Measurements from ENCODE around the gene CLPX.
"Not testable (repeated sequence)": the region's sequence is repeated elsewhere in the genome, so short reads cannot be mapped to it uniquely, and the experiment has no call there.

The CLPX gene

GRCh38 chr15:65138631-65139030, 46.5 kb downstream of the CLPX start:
- H3K36me3 Mint-ChIP-seq (ENCODE audit: insufficient read depth); H3K4me3 Mint-ChIP-seq; DNase-seq (ENCODE audit: low spot score in 2 of 2); H3K9me3 Mint-ChIP-seq; H3K4me1 Mint-ChIP-seq; H3K27me3 Mint-ChIP-seq; ATAC-seq (replicated peaks; ENCODE audit: extremely low read depth, poor library complexity, severe bottlenecking); H3K27ac Mint-ChIP-seq (ENCODE audit: low read depth): not testable (repeated sequence)

DNA sequence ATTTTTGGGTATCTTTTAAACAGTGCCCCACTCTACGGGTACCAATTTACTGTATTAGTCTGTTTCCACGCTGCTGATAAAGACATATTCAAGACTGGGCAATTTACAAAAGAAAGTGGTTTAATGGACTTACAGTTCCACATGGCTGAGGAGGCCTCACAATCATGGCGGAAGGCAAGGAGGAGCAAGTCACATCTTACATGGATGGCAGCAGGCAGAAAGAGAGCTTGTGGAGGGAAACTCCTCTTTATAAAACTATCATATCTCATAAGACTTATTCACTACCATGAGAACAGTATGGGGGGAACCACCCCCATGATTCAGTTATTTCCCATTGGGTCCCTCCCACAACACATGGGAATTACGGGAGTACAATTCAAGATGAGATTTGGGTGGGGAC, 47.2 kb downstream of the CLPX start:
- not testable (repeated sequence) for H3K27me3 Mint-ChIP-seq; H3K36me3 Mint-ChIP-seq (ENCODE audit: insufficient read depth); H3K9me3 Mint-ChIP-seq; ATAC-seq (replicated peaks; ENCODE audit: extremely low read depth, poor library complexity, severe bottlenecking); H3K4me3 Mint-ChIP-seq; H3K4me1 Mint-ChIP-seq; DNase-seq (ENCODE audit: low spot score in 2 of 2); H3K27ac Mint-ChIP-seq (ENCODE audit: low read depth)

DNA sequence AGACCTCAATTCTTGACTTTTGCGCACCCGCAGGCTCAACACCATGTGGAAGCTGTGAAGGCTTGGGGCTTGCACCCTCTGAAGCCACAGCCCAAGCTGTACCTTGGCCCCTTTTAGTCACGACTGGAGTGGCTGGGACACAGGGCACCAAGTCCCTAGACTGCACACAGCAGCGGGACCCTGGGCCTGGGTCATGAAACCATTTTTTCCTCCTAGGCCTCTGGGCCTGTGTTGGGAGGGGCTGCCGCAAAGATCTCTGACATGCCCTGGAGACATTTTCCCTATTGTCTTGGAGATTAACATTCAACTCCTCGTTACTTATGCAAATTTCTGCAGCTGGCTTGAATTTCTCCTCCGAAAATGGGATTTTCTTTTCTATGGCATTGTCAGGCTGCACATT, 48.1 kb downstream of the CLPX start:
- Mint-ChIP-seq H3K4me1 (peaks cover 13% of the 10 kb centered on the region), H3K36me3 (ENCODE audit: insufficient read depth) (peaks cover 10% of the 10 kb centered on the region)
- ATAC-seq (replicated peaks; ENCODE audit: extremely low read depth, poor library complexity, severe bottlenecking); H3K27me3 Mint-ChIP-seq; DNase-seq (ENCODE audit: low spot score in 2 of 2); H3K27ac Mint-ChIP-seq (ENCODE audit: low read depth); H3K9me3 Mint-ChIP-seq; H3K4me3 Mint-ChIP-seq: not testable (repeated sequence)

- H3K36me3 Mint-ChIP-seq (ENCODE audit: insufficient read depth): peaks cover 12% of the 10 kb centered on the region
- peak overlapping the region; percentile 91 for H3K27ac Mint-ChIP-seq (ENCODE audit: low read depth)
- no peaks in the 10 kb centered on the region for H3K27me3 Mint-ChIP-seq
- ATAC-seq (replicated peaks; ENCODE audit: extremely low read depth, poor library complexity, severe bottlenecking) (no peak), DNase-seq (ENCODE audit: low spot score in 2 of 2) (no peak)
- H3K4me3 Mint-ChIP-seq: peak overlapping the region; percentile 89
- no peaks in the 10 kb centered on the region for H3K9me3 Mint-ChIP-seq
- peaks cover 28% of the 10 kb centered on the region for H3K4me1 Mint-ChIP-seq
Observed at GRCh38 chr15:65134538-65134937, 50.6 kb downstream of the CLPX start.

DNA sequence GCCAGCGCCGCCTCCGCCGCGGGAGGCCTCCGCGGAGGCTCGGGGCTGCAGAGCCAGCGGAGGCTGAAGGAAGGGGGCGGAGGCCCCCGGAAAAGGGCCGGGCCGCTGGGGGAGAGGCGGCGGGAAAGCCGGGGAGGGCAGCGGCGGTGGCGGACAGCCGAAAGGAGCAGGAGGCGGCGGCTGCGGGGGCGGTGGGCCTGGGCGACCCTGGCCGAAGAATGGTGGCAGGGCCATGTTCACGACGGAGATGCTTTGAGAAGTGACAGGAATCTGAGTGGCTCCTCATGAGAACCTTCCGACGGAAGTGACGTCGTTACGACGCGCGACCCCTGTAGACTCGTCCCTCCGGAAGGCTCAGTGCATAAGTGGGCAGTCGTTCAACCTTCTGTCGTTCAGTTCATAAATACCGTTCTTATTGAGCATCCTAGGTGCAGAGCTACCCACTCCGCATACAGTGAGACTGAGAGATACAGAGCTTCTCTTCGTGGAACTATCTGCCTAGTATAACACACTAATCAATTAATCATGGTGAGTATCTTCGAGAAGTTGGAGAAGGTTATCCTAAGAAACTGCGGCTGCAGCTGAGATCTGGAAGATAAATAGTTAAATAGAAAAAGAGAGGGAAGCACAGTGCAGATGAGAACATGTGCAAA, 51.5 kb downstream of the CLPX start, which contains the start of gene PDCD7:
Gene PDCD7, minus strand, starts transcription at position 261 of the 653 bp plus-strand sequence. Its CDS starts 27 bp downstream, at position 234.
- Mint-ChIP-seq H3K27me3 (no peaks in the 10 kb centered on the region), H3K36me3 (ENCODE audit: insufficient read depth) (peaks cover 18% of the 10 kb centered on the region), H3K9me3 (no peaks in the 10 kb centered on the region), H3K4me1 (peaks cover 33% of the 10 kb centered on the region), H3K27ac (ENCODE audit: low read depth) (peak within 1 kb of the TSS; percentile 91), H3K4me3 (peak within 1 kb of the TSS; percentile 89)
- ATAC-seq (replicated peaks; ENCODE audit: extremely low read depth, poor library complexity, severe bottlenecking): peak; percentile 97
- peak; percentile 60 to 74 for DNase-seq (ENCODE audit: low spot score in 2 of 2)

DNA sequence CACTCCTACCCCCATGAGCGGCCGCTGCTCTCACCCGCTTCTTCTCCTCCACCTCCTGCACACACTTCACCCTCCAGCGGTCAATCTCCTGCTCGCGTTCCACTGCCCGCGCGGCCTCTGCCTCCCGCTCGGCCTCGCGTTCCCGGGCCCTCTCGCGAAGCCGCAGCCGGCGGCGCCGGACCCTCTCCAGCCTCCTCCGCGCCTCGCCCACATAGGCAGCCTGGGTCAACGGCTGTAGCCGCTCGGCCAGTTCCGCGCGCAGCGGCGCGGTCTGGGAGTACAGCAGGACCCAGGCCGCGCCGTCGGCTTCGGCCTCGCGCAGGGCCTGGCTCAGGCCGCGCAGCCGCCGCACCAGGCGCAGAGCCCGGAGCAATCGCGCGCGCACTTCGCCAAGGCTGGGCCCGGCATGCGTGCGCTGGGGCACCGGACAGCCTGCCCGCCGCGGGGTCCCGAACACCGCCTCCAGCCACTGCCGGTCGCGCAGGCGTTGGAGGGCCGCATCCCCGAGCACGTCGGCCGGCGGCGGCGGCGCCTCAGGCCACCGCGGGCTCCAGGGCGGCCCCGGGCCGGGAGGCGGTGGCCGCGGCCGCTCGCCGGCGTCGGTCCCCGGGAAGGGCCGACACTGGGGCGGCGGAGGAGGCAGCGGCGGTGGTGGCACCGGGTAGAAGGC, 52.1 kb downstream of the CLPX start:
- DNase-seq (ENCODE audit: low spot score in 2 of 2): no peak
- no peaks in the 10 kb centered on the region for H3K9me3 Mint-ChIP-seq
- H3K36me3 Mint-ChIP-seq (ENCODE audit: insufficient read depth): peaks cover 24% of the 10 kb centered on the region
- peak overlapping the region; percentile 91 for H3K27ac Mint-ChIP-seq (ENCODE audit: low read depth)
- no peaks in the 10 kb centered on the region for H3K27me3 Mint-ChIP-seq
- peak; percentile 41 for ATAC-seq (replicated peaks; ENCODE audit: extremely low read depth, poor library complexity, severe bottlenecking)
- peaks cover 37% of the 10 kb centered on the region for H3K4me1 Mint-ChIP-seq
- peak overlapping the region; percentile 89 for H3K4me3 Mint-ChIP-seq

DNA sequence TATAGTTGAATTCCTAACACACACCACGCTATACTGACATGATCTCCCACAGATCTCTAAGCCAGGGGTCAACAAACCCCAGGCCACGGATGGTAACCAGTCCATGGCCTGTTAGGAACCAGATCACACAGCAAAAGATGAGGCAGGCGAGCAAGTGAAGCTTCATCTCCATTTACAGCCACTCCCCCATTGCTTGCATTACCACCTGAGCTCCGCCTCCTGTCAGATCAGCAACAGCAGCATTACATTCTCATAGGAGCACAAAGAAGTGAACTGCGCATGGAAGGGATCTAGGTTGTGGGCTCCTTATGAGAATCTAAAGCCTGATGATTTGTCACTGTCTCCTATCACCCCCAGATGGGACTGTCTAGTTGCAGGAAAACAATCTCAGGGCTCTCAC, 54.2 kb downstream of the CLPX start:
- peaks cover 39% of the 10 kb centered on the region for H3K36me3 Mint-ChIP-seq (ENCODE audit: insufficient read depth)
- ATAC-seq (replicated peaks; ENCODE audit: extremely low read depth, poor library complexity, severe bottlenecking) (no peak), DNase-seq (ENCODE audit: low spot score in 2 of 2) (no peak)
- H3K27ac Mint-ChIP-seq (ENCODE audit: low read depth): no peak overlapping the region
- H3K27me3 Mint-ChIP-seq: no peaks in the 10 kb centered on the region
- no peaks in the 10 kb centered on the region for H3K9me3 Mint-ChIP-seq
- H3K4me3 Mint-ChIP-seq: no peak overlapping the region
- peaks cover 43% of the 10 kb centered on the region for H3K4me1 Mint-ChIP-seq

DNA sequence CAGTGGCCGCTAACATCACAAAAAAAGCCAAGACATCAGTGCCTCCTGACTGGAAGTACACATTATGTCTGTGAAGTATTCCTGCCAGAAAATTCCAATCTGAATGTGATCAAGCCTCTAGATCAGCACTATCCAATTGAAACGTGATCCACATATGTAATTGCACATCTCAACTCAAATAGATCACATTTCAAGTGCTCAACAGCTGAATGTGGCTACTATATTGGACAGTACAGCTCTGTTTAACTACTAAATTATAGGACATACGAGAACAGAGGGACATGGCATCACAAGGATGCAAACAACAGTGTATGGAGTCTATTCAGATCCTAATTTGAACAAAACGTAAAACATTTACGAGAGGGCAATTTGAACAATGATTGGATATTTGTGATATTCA, 69.6 kb downstream of the CLPX start:
- no peak overlapping the region for H3K27ac Mint-ChIP-seq (ENCODE audit: low read depth)
- ATAC-seq (replicated peaks; ENCODE audit: extremely low read depth, poor library complexity, severe bottlenecking) (no peak), DNase-seq (ENCODE audit: low spot score in 2 of 2) (no peak)
- peaks cover 46% of the 10 kb centered on the region for H3K36me3 Mint-ChIP-seq (ENCODE audit: insufficient read depth)
- H3K27me3 Mint-ChIP-seq: no peaks in the 10 kb centered on the region
- peaks cover 7% of the 10 kb centered on the region for H3K4me1 Mint-ChIP-seq
- H3K4me3 Mint-ChIP-seq: no peak overlapping the region
- H3K9me3 Mint-ChIP-seq: no peaks in the 10 kb centered on the region

- H3K36me3 Mint-ChIP-seq (ENCODE audit: insufficient read depth): peaks cover 46% of the 10 kb centered on the region
- ATAC-seq (replicated peaks; ENCODE audit: extremely low read depth, poor library complexity, severe bottlenecking) (no peak), DNase-seq (ENCODE audit: low spot score in 2 of 2) (no peak)
- H3K27ac Mint-ChIP-seq (ENCODE audit: low read depth): no peak within 1 kb of the TSS
- H3K9me3 Mint-ChIP-seq: no peaks in the 10 kb centered on the region
- no peak within 1 kb of the TSS for H3K4me3 Mint-ChIP-seq
- H3K4me1 Mint-ChIP-seq: peaks cover 7% of the 10 kb centered on the region
- no peaks in the 10 kb centered on the region for H3K27me3 Mint-ChIP-seq
Observed at GRCh38 chr15:65115086-65115485, 70.1 kb downstream of the CLPX start, which contains the start of gene UBAP1L. UBAP1L (minus strand) TSS chr15:65115200; CDS start chr15:65106215, 8,985 bp downstream.

GRCh38 chr15:65110676-65111292, 74.4 kb downstream of the CLPX start:
- H3K27ac Mint-ChIP-seq (ENCODE audit: low read depth): no peak overlapping the region
- peaks cover 27% of the 10 kb centered on the region for H3K36me3 Mint-ChIP-seq (ENCODE audit: insufficient read depth)
- no peaks in the 10 kb centered on the region for H3K9me3 Mint-ChIP-seq
- no peak for DNase-seq (ENCODE audit: low spot score in 2 of 2)
- no peak for ATAC-seq (replicated peaks; ENCODE audit: extremely low read depth, poor library complexity, severe bottlenecking)
- H3K4me3 Mint-ChIP-seq: no peak overlapping the region
- H3K27me3 Mint-ChIP-seq: no peaks in the 10 kb centered on the region
- no peaks in the 10 kb centered on the region for H3K4me1 Mint-ChIP-seq

DNA sequence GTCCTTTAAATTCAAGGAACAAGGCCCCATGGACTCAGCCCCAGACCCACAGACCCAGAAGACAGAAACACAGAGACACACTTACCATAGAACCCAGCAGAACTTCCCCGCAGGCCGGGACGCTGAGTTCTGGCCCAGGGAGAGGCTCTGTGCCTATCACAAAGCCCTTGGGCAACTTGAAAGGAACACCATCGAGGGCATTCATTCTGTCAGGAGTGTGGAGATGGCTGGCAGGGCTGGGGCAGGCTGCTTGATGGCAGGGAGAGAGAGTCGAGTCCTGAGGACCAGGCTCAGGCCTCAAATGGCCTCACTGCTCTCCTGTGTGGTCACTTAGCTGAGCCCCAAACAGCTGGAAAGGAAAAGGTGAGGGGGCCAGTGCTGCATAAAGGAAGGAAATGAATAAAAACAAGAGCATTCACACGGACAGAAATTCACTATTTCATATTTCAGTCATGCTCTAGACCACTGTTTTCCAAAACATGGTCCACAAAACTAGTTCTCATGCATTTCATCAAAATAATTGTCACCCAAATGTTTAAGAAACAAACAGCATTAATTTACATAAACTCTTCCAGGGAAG, 79.0 kb downstream of the CLPX start:
- ATAC-seq (replicated peaks; ENCODE audit: extremely low read depth, poor library complexity, severe bottlenecking): no peak

DNA sequence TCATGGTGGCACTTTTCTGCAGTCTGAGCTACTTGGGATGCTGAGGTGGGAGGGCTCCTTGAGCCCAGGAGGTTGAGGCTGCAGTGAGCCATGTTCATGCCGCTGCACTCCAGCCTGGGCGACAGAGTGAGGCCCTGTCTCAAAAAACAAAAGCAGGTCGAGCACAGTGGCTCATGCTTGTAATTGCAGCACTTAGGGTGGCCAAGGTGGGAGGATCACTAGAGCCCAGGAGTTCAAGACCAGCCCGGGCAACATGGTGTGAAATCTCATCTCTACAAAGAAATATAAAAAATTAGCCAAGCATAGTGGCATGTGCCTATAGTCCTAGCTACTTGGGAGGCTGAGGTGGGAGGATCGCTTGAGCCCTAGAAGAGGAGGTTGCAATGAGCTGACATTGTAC, 80.1 kb downstream of the CLPX start:
- peaks cover 8% of the 10 kb centered on the region for H3K4me1 Mint-ChIP-seq

More for the DNA sequence above, 79.0 kb downstream of the CLPX start:
- DNase-seq (ENCODE audit: low spot score in 2 of 2): no peak
- Mint-ChIP-seq H3K4me1 (peaks cover 8% of the 10 kb centered on the region), H3K36me3 (ENCODE audit: insufficient read depth) (peaks cover 32% of the 10 kb centered on the region), H3K27ac (ENCODE audit: low read depth) (no peak overlapping the region), H3K27me3 (no peaks in the 10 kb centered on the region), H3K9me3 (no peaks in the 10 kb centered on the region), H3K4me3 (no peak overlapping the region)

More for the DNA sequence above, 80.1 kb downstream of the CLPX start:
- ATAC-seq (replicated peaks; ENCODE audit: extremely low read depth, poor library complexity, severe bottlenecking) (no peak), DNase-seq (ENCODE audit: low spot score in 2 of 2) (no peak)
- no peaks in the 10 kb centered on the region for H3K27me3 Mint-ChIP-seq
- no peaks in the 10 kb centered on the region for H3K9me3 Mint-ChIP-seq
- peaks cover 32% of the 10 kb centered on the region for H3K36me3 Mint-ChIP-seq (ENCODE audit: insufficient read depth)
- no peak overlapping the region for H3K27ac Mint-ChIP-seq (ENCODE audit: low read depth)
- H3K4me3 Mint-ChIP-seq: no peak overlapping the region

Measured in central memory CD8-positive, alpha-beta T cell (primary cell).